Activated CD4-positive, CD25-positive, alpha-beta regulatory T cell treated with anti-CD3 and anti-CD28 coated beads, Interleukin-2, amount 50 U/mL, for 16 hours (primary cell): ENCODE data around the gene NOL6.
A peak's percentile ranks its signal among the peaks of the same experiment; 100 is the strongest.
"Not testable (repeated sequence)": the region's sequence is repeated elsewhere in the genome, so short reads cannot be mapped to it uniquely, and the experiment has no call there.

Source experiments
- DNase-seq: peaks from one replicate; pipeline ENCODE4 v3.0.0-alpha.2; 2020; ENCODE audit warnings: low read depth, low spot score

NOL6 gene

GRCh38 chr9:33471361-33471760, 2.4 kb downstream of the NOL6 start:
- no peak for DNase-seq

- DNase-seq = no peak
Observed at GRCh38 chr9:33469891-33470290, 3.8 kb downstream of the NOL6 start.

DNA sequence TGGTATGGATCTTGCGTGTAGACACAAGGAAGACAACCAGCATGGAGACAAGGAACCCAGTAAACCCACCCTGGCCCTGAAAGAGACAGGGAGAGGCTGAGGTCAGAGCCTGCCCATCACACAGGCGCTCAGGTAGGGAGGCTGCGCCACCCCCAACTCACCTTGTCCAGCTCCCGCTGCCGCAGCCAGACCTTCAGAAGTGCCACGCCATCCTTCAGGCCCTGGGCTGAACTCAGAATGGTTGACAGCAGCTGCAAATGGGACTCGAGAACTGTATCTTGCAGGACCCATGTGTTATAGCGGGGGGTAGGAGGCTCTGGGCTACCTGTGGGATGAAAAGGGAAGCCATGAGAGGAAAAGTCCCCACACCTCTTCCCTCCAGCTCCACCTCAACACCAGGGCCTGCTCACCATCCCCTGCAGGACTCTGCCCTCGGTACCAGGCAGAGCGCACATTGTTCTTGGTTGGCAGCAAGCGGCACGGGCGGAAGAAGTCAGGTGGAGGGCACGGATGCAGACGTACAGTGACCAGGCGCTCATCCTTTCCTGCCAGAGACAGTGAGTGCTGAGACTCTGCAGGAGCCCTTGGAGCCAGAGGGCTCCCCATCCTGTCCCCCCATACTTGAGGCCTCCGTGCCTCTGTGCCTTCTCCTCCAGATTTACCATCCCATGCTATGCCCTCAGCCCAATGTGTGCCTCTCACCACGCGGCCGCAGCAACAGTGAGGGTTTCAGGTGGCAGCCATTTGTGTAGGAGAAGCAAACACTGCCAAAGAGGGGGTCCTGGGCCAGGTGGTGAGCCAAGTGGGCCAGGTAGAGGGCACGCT, 4.7 kb downstream of the NOL6 start:
- no peak for DNase-seq

- no peak for DNase-seq
Observed at GRCh38 chr9:33468215-33468730, 5.5 kb downstream of the NOL6 start.

- no peak for DNase-seq
Observed at GRCh38 chr9:33467526-33467925, 6.2 kb downstream of the NOL6 start.

DNA sequence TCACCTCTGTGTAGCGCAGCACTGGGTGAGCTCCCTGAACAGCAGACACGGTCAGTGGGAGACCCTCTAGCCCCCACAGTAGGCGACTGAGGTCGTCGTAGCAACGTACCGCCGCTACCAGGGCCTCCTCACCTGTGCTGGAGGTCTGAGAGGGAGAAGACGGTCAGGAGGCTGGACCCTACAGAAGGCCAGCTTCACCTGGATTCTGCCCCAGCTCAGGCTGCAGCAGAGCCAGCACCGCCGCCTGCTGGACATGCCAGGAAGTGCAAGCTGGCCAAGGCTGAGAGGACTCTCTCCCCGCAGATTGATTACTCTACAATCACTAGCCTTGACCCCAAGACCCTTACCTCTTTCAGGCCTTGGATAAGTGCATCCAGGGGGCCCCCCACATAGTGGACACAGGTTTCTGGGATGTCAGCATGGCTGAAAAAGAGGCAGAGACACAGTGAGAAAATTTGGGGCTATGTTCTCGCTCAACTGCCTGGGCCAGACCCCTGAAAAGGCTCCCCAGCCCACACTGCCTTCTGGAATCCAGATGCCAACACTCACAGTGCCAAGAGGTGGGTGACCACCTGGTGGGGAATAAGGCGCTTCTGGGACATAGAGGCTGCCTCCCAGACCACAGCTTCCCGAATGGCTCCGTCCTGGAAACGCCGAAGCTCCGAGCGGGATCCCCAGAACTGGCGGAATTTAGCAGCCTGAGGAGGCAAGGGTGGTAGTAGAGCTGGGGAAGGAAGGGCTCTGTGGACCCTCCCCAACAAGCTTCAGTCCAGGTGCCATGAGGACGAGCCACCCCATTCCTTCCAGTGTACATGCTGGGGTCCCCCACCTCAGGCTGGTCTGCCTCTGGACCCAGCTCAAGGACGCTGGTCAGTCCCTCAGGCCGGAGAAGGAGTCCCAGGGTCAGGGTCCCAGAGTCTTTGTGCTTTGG, 6.9 kb downstream of the NOL6 start:
- peak; percentile 54 for DNase-seq

DNA sequence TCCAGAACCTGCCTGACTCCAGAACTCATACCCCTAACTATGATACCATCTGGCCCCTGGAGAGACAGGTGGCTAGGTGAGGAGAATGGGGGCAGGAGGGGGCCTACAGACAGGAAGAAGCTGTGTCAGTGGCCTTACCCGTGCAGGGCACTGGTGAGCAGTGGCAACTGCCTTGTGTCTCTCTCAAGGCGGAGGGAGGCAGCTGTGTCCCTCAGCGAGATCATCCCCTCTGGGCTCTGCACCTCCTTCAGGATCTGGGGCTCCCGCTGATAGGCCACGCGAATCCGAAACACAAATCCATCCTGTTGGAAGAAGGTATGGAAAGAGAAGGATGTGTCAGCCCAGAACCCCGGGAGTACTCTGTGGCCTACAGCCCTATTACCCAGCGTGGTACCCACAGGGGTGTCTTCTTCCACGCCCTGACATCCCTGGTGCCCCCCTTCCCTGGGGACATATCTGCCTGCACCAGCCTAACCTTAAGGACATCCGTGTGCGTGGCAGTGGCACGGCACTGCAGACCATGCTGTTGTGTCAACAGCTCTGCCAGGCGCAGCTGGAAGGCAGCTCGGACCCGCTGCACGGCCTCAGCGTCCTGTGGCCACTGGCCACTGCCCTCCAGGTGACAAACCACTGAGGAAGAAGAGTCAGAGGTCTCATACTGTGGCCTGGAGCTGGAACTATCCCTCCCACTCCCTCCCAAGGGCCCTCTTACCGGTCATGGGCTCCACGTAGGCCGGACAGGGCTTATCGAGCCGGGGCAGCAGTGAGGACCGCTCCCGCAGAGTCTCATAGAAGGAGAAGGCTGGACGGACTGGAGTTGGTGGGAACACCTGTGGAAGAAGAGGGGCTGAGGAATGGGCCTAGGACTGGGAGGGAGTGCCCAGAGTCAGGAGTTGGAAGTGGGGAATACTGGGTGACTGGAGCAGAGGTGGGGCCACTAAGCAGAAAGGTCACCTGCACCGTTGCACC, 7.8 kb downstream of the NOL6 start:
- no peak for DNase-seq

GRCh38 chr9:33465096-33465495, 8.6 kb downstream of the NOL6 start:
- DNase-seq = no peak

GRCh38 chr9:33464045-33464636, 9.6 kb downstream of the NOL6 start:
- no peak for DNase-seq

DNA sequence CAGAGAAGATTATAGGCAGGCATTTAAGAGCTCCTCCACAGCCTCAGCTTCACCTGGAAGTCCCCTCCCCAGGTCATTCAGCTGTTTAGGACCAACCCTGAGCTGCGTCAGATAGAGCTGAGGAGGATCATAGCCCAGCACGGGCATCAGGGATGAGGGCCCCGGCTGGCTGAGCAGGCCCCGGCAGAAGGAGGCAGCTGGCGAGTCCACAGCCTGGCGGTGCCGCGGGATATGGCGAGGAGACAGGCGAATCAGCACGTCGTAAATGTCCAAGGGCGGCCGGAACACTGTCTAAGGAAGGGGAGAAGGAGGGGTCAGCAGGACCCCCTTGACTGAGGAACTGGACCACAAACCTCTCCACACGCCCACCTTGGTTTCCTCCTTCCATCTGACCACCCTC, 10.6 kb downstream of the NOL6 start:
- no peak for DNase-seq

- no peak for DNase-seq
Observed at GRCh38 chr9:33461492-33461891, 12.2 kb downstream of the NOL6 start.

GRCh38 chr9:33460854-33461253, 12.9 kb downstream of the NOL6 start:
- no peak for DNase-seq

DNA sequence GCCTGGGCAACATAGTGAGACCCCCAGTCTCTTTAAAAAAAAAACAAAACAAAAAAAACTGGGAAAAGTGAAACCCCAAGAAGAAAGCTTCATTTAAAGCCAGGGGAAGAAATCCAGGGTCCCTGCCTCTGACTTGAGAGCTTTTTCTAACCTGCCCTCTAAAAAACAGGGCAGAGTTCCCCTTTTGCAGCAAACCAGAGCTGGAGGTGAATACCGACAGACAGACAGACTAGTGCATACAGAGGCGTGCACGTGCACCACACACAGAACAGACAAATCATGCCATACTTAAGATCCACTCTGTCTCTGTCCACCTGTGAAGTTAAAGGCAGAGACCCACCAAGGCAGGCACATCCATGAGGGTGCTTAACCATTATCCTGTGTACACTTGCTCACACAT, 14.6 kb downstream of the NOL6 start:
- DNase-seq = no peak

DNA sequence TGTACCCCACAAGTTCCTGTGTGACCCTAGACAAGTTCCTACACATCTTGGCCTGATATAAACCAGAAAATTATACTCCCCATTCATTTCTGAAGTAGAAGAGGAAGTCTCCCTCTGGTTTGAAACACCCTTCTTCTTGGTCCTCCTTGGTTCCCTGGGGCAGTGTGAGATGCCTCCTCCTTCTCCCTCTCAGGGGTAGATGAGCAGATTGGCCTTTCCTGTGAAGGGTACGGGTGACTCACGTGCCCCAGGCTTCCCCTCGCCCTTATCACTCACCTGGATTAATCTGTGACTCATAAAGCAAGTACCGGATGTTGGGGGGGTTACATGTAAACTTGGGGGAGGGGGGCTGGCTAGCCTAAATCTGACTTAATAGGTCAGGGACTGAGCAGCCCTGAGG, 15.3 kb downstream of the NOL6 start:
- DNase-seq = peak; percentile 41

GRCh38 chr9:33455945-33456344, 17.8 kb downstream of the NOL6 start:
- no peak for DNase-seq

GRCh38 chr9:33455456-33455855, 18.3 kb downstream of the NOL6 start:
- not testable (repeated sequence) for DNase-seq

GRCh38 chr9:33454661-33455026, 19.1 kb downstream of the NOL6 start:
- not testable (repeated sequence) for DNase-seq

- DNase-seq = no peak
Observed at GRCh38 chr9:33453999-33454660, 19.6 kb downstream of the NOL6 start.

- no peak for DNase-seq
Observed at GRCh38 chr9:33453286-33453860, 20.4 kb downstream of the NOL6 start.

DNA sequence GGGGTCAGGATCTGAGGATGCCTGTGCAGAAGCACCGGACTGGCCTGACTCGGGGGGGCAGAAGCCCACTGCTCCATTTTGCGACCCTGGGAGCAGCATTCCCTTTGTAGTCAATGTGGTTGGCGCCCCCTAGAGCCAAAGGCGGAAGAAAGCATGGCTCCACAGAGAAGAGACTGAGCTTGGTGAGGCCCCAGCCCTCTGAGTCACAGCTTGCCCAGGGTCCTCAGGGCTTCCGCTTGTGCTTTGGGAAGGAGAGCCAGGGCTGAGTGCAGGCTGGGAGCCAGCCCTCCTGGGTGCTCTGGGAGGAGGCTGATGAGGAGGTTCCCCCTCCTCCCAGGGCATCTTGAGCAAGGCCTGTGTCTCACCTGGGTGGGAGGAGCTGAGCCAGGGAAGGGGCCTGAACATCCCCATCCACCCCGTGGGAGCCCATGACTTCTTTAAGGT, 20.9 kb downstream of the NOL6 start:
- DNase-seq = no peak
